22Rv1 (cell line): ENCODE measurements around the gene TNN.

Source experiments
- H3K27ac ChIP-seq: fragments of 450-650 bp; 2 replicates; pipeline ENCODE4 v1.5.1; 2017
- ZFX ChIP-seq: fragments of 450-650 bp; IDR thresholded peaks from 2 replicates; pipeline ENCODE4 v1.6.1; 2017; ENCODE audit warnings: antibody characterized with exemption, borderline replicate concordance
- TF ChIP-seq, protein P1 (sequence below): fragments of 450-650 bp; IDR thresholded peaks from 2 replicates; pipeline ENCODE4 v1.5.1; 2017; ENCODE audit warnings: mild to moderate bottlenecking

TNN gene, protein sequence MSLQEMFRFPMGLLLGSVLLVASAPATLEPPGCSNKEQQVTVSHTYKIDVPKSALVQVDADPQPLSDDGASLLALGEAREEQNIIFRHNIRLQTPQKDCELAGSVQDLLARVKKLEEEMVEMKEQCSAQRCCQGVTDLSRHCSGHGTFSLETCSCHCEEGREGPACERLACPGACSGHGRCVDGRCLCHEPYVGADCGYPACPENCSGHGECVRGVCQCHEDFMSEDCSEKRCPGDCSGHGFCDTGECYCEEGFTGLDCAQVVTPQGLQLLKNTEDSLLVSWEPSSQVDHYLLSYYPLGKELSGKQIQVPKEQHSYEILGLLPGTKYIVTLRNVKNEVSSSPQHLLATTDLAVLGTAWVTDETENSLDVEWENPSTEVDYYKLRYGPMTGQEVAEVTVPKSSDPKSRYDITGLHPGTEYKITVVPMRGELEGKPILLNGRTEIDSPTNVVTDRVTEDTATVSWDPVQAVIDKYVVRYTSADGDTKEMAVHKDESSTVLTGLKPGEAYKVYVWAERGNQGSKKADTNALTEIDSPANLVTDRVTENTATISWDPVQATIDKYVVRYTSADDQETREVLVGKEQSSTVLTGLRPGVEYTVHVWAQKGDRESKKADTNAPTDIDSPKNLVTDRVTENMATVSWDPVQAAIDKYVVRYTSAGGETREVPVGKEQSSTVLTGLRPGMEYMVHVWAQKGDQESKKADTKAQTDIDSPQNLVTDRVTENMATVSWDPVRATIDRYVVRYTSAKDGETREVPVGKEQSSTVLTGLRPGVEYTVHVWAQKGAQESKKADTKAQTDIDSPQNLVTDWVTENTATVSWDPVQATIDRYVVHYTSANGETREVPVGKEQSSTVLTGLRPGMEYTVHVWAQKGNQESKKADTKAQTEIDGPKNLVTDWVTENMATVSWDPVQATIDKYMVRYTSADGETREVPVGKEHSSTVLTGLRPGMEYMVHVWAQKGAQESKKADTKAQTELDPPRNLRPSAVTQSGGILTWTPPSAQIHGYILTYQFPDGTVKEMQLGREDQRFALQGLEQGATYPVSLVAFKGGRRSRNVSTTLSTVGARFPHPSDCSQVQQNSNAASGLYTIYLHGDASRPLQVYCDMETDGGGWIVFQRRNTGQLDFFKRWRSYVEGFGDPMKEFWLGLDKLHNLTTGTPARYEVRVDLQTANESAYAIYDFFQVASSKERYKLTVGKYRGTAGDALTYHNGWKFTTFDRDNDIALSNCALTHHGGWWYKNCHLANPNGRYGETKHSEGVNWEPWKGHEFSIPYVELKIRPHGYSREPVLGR (N-terminal part only)

DNA sequence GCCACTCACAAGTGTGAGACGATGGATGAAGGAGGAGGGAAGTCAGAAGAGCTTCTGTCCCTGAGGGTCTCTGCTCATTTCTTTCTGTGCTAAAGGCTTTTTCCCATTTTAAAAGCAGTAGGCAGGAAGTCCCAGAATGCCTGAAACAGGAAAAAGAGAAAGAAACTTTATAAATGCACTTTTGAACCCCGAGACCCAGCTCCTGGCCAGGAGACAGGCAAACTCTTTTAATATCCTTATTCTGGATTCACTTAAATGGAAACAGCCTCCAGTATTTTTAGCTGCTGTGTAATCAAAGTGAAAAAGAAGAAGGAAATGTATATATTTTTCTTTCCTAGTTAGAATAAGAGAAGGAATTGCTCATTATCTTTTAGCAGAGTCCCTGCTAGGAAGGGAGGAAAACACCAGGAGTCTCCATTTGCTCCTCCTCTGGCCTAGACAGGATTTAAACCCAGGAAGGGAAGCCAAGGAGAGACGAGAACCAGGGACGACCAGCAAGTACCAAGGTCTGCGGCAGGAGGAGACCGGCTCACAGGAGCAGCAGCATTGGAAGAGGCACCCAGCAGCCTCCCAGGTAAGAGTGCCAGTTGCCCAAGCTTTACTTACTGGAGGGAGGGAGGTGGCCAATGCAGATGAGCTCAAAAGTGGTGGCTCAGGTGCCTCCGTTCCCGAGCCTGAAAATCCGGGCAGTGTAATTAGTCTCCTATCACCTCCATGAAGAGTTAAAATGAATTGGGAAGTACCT is at the start of gene TNN:
Gene TNN (plus strand): TSS at position 472 of the 745 bp plus-strand sequence. CDS start 9,586 bp downstream, outside the sequence.
- no peak within 1 kb of the TSS for H3K27ac ChIP-seq
- no peak for TF ChIP-seq ZFX

DNA sequence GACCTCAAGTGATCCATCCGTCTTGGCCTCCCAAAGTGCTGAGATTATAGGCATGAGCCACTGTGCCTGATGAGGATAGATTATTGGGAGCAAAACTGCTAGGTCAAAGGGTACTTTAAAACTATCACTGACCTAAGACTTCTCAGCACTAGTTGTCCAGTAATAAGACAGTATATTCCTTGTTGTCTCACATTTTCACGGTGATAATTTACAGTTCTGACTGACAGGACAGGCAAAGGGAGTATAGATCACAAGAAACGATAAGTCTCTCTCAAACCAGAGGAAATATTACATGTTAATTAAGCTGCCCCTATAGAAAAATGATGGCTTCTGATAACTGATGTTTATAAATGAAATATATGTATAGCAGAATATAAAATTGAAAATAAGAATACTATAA is 48.1 kb upstream of the TNN start:
- H3K27ac ChIP-seq, result no peak overlapping the region
- TF ChIP-seq, protein P1, sequence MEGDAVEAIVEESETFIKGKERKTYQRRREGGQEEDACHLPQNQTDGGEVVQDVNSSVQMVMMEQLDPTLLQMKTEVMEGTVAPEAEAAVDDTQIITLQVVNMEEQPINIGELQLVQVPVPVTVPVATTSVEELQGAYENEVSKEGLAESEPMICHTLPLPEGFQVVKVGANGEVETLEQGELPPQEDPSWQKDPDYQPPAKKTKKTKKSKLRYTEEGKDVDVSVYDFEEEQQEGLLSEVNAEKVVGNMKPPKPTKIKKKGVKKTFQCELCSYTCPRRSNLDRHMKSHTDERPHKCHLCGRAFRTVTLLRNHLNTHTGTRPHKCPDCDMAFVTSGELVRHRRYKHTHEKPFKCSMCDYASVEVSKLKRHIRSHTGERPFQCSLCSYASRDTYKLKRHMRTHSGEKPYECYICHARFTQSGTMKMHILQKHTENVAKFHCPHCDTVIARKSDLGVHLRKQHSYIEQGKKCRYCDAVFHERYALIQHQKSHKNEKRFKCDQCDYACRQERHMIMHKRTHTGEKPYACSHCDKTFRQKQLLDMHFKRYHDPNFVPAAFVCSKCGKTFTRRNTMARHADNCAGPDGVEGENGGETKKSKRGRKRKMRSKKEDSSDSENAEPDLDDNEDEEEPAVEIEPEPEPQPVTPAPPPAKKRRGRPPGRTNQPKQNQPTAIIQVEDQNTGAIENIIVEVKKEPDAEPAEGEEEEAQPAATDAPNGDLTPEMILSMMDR, result no peak
- no peak for TF ChIP-seq ZFX

DNA sequence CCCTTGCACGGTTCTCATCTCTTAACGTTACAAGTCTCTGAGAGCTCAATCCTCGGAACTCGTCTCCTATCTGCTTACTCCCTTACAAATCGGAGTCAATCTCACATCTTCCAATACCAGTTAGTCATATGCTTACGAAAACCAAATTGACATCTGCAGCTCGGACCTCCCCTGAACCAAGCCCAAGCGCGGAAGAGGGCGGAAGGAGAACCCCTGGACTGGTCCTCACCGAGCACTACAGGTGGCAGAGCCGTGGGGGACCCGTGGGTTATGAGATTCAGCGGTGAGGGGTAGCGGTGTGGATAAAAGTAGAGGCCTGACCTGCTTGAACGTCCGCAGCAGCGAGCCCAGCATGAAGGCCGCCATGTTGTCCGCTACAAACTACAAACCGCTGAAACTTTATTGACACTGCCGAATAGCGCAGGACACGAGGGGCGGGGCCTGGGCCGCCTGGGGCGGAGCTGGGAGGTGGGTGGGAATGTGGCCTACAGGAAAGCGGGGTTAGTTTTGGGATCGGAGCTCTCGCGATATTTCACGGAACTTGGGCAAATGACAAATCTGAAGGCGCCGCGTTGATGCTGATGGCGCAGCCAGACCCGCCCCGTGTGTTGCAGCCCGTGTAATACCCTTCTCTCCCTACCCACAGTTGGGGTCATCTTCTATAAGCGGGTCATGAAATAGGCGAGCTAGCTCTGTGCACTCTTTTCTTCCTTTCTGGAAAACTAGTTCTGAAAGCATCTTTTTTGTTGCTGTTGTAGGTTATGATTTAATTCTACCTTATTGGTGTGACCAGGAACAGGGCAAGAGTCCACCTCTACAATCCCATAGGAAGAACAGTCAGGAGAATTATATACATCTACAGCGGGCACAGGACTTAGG is 44.4 kb upstream of the TNN start, which contains the start of gene MRPS14:
Gene MRPS14 (minus strand): TSS at position 383 of the 879 bp plus-strand sequence. CDS start 17 bp downstream, at position 366.
- no peak for TF ChIP-seq ZFX
- TF ChIP-seq, protein P1, result no peak
- H3K27ac ChIP-seq, result peak within 1 kb of the TSS; percentile 77

DNA sequence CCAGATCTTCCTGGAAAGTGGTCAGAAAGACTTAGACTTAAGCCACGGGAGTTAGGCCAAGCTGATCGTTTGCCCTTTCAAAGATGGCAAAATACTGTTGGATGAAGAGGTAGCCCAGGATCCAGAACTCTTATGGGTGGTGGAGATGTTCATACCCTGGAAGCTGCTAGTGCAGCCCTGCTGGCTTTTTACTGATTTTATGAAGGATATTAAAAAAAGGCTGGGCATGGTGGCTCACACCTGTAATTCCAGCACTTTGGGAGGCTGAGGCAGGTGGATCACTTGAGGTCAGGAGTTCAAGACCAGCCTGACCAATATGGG is 43.8 kb upstream of the TNN start:
- peak overlapping the region; percentile 77 for H3K27ac ChIP-seq

DNA sequence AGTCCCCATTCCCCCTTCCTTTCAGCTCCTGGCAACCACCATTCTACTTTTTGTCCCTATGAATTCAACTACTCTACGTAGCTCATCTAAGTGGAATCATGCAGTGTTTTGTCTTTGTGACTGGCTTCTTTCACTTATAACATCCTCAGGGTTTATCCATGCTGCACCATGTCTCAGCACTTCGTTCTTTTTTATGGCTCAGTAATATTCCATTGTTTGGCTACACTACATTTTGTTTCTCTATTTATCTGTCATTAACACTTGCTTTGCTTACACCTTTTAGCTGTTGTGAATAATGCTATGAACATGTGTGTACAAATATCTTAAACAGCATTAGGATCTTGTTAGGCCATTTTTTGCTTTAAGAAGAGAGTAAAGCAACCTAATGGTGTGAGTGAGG is 42.9 kb upstream of the TNN start:
- H3K27ac ChIP-seq, result no peak overlapping the region
- TF ChIP-seq, protein P1, result no peak
- TF ChIP-seq ZFX, result no peak

DNA sequence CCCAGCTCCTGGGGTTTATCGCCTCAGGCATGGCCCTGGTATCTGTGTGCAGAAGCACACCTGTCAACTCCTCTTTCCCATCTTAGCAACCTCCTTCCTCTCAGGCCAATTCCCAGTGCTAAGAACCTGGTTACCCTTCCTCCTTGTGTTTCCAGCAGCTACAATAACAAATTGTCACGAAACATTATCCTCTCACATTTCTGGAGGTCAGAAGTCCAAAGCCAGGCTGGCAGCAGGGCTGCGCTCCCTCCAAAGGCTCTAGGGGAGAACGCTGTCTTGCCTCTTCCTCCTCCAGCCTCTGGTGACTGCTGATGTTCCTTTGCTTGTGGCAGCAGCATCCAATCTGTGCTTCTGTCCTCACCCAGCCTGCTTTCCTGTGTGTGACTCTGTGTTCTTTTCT is 33.7 kb upstream of the TNN start:
- TF ChIP-seq, protein P1, result no peak
- no peak for TF ChIP-seq ZFX
- H3K27ac ChIP-seq, result no peak overlapping the region

DNA sequence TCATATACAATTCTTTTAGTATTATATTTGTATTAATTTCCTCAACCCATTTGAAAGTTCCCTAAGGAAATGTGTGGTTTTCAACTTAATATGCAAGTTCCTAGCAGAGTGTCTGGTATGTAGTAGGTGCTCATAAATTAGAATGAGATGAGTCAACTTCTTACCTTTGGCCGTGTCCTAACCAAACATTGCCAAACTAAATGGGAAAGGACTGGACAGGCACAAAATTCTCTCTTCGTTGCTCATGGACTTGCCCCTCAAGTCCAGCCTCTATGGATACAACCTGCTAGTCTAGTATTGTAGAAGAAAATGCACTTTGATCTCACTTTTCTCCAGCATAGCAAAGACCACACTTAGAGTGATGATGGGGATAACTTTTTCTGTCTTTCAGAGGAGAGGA is 32.9 kb upstream of the TNN start:
- H3K27ac ChIP-seq, result no peak overlapping the region
- TF ChIP-seq, protein P1, result no peak
- no peak for TF ChIP-seq ZFX
